ENCODE results near the gene CST7. TPM values are rescaled to one million over a fixed set of nuclear protein-coding genes. Genes with fewer than 3 reads are reported as not detected.

The CST7 gene
- total RNA-seq, 1 experiment from 2014 or later = not detected

DNA sequence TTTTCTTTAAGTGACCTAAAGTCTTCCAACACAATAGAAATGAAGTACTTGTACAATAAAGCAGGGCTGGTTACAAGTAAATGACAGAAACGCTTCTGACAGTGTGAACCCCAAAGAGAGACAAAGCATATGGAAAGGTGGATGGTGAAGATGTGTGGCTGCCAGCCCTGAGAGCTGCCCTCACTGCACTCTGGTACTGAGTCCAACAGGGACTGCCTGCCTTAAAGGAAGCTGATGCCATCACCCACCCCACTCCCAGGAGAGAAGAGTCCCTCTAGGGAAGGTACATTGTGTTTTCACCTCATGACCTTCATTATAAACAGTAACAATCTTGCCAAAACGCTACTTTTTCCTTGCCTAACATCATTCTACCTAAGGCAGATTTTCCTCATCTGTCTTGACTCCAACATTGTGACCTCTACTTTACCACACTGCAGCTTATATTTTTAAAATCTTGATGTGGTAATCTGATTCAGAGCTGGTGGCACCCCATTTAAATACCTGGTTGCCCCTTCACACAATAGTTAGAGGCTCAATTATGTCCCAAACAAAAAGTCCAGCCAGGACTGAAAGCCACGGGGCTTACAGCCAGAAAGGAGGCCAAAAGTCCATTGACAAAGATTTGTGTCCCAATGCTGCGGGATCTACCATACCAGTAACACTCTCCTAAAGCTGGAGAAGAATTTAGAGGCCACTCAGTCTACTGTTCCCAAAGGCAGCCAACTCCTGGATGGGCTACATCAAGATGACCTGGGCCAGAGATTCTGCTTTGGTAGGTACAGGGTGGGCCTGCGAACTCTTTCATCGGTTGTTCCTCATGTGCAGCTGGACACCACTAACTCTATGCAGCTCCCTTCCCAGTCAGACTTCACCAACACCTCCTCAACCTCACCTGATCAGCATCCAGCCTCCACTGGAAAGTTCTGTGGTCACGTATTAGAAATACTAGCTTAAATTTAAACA, 39.1 kb downstream of the CST7 start:
- Histone ChIP-seq H3K4me2 (ENCODE audit: low read length) (no peak overlapping the region), H3K27me3 (ENCODE audit: low read length) (no peaks in the 10 kb centered on the region), H3K79me2 (ENCODE audit: low read length) (peaks cover 84% of the 10 kb centered on the region), H3K9me3 (ENCODE audit: low read length) (no peaks in the 10 kb centered on the region), H2AFZ (ENCODE audit: low read length) (no peak overlapping the region), H4K20me1 (ENCODE audit: low read length) (no peaks in the 10 kb centered on the region), H3K9ac (ENCODE audit: low read length) (no peak overlapping the region), H3K27ac (ENCODE audit: low read length) (no peak overlapping the region), H3K4me1 (ENCODE audit: insufficient read depth, low read length) (peaks cover 21% of the 10 kb centered on the region), H3K36me3 (ENCODE audit: low read depth, low read length) (peaks cover 3% of the 10 kb centered on the region; the same call in 1 of the 2 replicates), H3F3A (ENCODE audit: low read length, unreplicated experiment) (no peaks in the 10 kb centered on the region), H3K9me2 (replicated peaks; ENCODE audit: low read length) (no peaks in the 10 kb centered on the region), H3K4me3 (ENCODE audit: low read length) (no peak overlapping the region)
- DNase-seq = no peak
- no peak for ATAC-seq
- CTCF ChIA-PET = interaction anchor here (0.9 kb wide), 1 partner anchor 58 kb away, joined by 4 read pairs; no protein-coding TSS in a partner anchor
- no TSS peak for BruUV-seq (replicated peaks)
- POLR2A ChIA-PET (ENCODE audit: unreplicated experiment) = no interaction called here
- TF ChIP-seq EZH2 (IDR thresholded peaks at IDR 0.05; ENCODE audit: low read length, unreplicated experiment) (no peak), EZH2phosphoT487 (IDR thresholded peaks at IDR 0.05; ENCODE audit: borderline replicate concordance, low read length) (no peak)
- TF ChIP-seq, protein P1, sequence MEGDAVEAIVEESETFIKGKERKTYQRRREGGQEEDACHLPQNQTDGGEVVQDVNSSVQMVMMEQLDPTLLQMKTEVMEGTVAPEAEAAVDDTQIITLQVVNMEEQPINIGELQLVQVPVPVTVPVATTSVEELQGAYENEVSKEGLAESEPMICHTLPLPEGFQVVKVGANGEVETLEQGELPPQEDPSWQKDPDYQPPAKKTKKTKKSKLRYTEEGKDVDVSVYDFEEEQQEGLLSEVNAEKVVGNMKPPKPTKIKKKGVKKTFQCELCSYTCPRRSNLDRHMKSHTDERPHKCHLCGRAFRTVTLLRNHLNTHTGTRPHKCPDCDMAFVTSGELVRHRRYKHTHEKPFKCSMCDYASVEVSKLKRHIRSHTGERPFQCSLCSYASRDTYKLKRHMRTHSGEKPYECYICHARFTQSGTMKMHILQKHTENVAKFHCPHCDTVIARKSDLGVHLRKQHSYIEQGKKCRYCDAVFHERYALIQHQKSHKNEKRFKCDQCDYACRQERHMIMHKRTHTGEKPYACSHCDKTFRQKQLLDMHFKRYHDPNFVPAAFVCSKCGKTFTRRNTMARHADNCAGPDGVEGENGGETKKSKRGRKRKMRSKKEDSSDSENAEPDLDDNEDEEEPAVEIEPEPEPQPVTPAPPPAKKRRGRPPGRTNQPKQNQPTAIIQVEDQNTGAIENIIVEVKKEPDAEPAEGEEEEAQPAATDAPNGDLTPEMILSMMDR (conservative IDR thresholded peaks at IDR 0.05; ENCODE audit: low read depth, low read length) = no peak
- intact Hi-C loops (cut with micrococcal nuclease) = no loop called here

DNA sequence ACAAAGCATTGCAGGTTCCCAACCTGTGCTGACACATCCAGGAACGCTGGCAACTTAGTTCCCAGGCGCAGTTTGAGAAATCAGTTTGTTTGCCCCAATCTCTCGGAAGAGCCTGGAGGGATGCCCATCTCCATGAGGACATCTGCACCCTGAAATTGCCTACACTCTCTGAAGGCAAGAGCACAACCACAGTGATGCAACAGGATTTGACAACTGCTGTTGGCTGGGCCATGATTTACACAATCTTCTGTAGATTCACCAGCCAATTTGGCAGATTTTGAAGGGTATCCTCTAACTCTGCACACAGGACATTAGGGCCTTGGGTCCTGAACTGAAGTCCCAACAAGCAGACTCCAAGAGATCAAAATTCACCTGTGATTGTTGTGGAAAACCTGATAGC, 40.1 kb downstream of the CST7 start:
- Histone ChIP-seq H3K4me3 (ENCODE audit: low read length) (no peak overlapping the region), H3K9me3 (ENCODE audit: low read length) (no peaks in the 10 kb centered on the region), H3K27ac (ENCODE audit: low read length) (no peak overlapping the region), H3K36me3 (ENCODE audit: low read depth, low read length) (no peaks in the 10 kb centered on the region), H3K4me1 (ENCODE audit: insufficient read depth, low read length) (peaks cover 31% of the 10 kb centered on the region), H3K4me2 (ENCODE audit: low read length) (no peak overlapping the region), H2AFZ (ENCODE audit: low read length) (no peak overlapping the region), H3K27me3 (ENCODE audit: low read length) (no peaks in the 10 kb centered on the region), H3K79me2 (ENCODE audit: low read length) (peaks cover 81% of the 10 kb centered on the region), H3F3A (ENCODE audit: low read length, unreplicated experiment) (no peaks in the 10 kb centered on the region), H3K9ac (ENCODE audit: low read length) (no peak overlapping the region), H3K9me2 (replicated peaks; ENCODE audit: low read length) (no peaks in the 10 kb centered on the region), H4K20me1 (ENCODE audit: low read length) (no peaks in the 10 kb centered on the region)
- no TSS peak for BruUV-seq (replicated peaks)
- DNase-seq (no peak), ATAC-seq (no peak)
- ChIA-PET POLR2A (ENCODE audit: unreplicated experiment) (no interaction called here), CTCF (no interaction called here)
- intact Hi-C loops (cut with micrococcal nuclease) = no loop called here
- no peak for TF ChIP-seq EZH2phosphoT487 (IDR thresholded peaks at IDR 0.05; ENCODE audit: borderline replicate concordance, low read length)
- TF ChIP-seq, protein P1 (conservative IDR thresholded peaks at IDR 0.05; ENCODE audit: low read depth, low read length) = no peak
- no peak for TF ChIP-seq EZH2 (IDR thresholded peaks at IDR 0.05; ENCODE audit: low read length, unreplicated experiment)

DNA sequence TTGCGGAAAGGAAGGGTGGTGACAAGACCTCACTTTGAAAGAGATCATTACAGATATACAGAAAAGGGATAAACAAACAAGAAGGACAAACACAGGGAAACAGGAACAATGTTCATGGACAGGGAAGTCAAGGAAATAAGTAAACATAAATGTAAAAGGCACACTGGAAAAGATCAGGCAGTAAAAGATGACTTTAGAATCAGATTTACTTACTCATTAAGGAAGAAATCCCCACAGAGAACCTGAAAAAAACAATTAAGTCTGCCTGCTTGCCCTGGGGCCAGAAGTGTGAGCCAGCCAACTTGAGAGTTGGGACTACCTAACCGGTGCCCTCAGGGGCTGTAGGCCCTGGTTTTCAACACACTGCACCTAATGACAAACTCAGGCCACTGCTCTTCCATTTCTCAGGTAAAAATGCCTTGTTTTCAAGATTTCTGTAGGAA, 41.8 kb downstream of the CST7 start:
- H3K9me2 ChIP-seq (replicated peaks; ENCODE audit: low read length) = no peaks in the 10 kb centered on the region
- H3K79me2 ChIP-seq (ENCODE audit: low read length) = peaks cover 66% of the 10 kb centered on the region
- no peaks in the 10 kb centered on the region for H4K20me1 ChIP-seq (ENCODE audit: low read length)
- peaks cover 42% of the 10 kb centered on the region for H3K4me1 ChIP-seq (ENCODE audit: insufficient read depth, low read length)
- no TSS peak for BruUV-seq (replicated peaks)
- H3F3A ChIP-seq (ENCODE audit: low read length, unreplicated experiment) = no peaks in the 10 kb centered on the region
- POLR2A ChIA-PET (ENCODE audit: unreplicated experiment) = no interaction called here
- DNase-seq (no peak), ATAC-seq (no peak)
- H3K27me3 ChIP-seq (ENCODE audit: low read length) = no peaks in the 10 kb centered on the region
- CTCF ChIA-PET = no interaction called here
- H3K9ac ChIP-seq (ENCODE audit: low read length) = no peak overlapping the region
- H2AFZ ChIP-seq (ENCODE audit: low read length) = no peak overlapping the region
- H3K36me3 ChIP-seq (ENCODE audit: low read depth, low read length) = no peaks in the 10 kb centered on the region
- peak overlapping the region; percentile 88 for H3K4me3 ChIP-seq (ENCODE audit: low read length)
- intact Hi-C loops (cut with micrococcal nuclease) = loop anchor here (5.0 to 10.0 kb wide), 4 partner anchors 59 to 304 kb away; partner anchors contain the start of gene ENTPD6
- H3K4me2 ChIP-seq (ENCODE audit: low read length) = peak overlapping the region; percentile 87
- no peak for TF ChIP-seq EZH2phosphoT487 (IDR thresholded peaks at IDR 0.05; ENCODE audit: borderline replicate concordance, low read length)
- TF ChIP-seq EZH2 (IDR thresholded peaks at IDR 0.05; ENCODE audit: low read length, unreplicated experiment) = no peak
- TF ChIP-seq, protein P1 (conservative IDR thresholded peaks at IDR 0.05; ENCODE audit: low read depth, low read length) = no peak
- H3K27ac ChIP-seq (ENCODE audit: low read length) = no peak overlapping the region
- no peaks in the 10 kb centered on the region for H3K9me3 ChIP-seq (ENCODE audit: low read length)
